GM21390 (cell line): ENCODE results near the gene KLHL26.
A peak's percentile ranks its signal among the peaks of the same experiment; 100 is the strongest.

Source experiments
- ATAC-seq: cut with Tn5 transposase; IDR thresholded peaks from one replicate; pipeline ENCODE4 v1.9.1; 2021; ENCODE audit not compliant: unreplicated experiment

Gene KLHL26

DNA sequence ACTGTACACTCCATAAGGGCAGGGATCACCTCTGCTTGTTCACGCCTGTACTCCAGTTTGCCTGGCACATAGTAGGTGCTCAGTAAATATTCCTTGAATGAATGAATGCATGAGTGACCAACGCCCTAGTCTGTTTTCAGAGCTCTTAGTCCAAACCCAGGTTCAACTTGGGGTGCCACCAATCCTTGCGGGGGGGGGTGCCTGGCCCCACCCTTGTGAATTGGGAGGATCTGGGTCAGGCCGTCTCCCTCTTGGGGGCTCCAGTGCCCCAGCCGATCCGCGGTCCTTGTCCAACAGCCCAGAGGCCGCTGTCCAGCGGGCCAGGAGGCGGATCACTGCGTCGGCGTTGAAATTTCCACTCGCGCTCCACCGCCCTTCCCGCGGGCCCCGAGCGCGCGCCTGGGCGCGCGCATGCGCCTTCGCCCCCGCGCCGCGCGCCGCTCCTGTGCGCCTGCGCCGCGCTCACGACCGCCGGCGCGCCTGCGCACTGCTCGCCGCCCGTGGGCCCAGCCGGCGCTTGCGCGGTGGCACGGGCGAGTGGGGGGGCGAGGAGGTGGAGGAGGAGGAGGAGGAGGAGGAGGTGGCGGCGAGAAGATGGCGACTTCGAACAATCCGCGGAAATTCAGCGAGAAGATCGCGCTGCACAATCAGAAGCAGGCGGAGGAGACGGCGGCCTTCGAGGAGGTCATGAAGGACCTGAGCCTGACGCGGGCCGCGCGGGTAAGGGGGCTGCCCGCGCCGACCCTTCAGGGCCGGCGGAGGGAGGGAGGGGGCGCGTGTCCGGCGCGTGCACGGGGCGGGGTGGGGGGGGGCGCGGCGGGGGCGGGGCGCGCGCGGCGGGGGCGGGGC lies 46.5 kb downstream of the KLHL26 start, which contains the start of gene CRTC1:
Gene CRTC1, plus strand, starts transcription at position 572 of the 849 bp plus-strand sequence. Its CDS starts 23 bp downstream, at position 595.
- peak; percentile 56 for ATAC-seq

- ATAC-seq, result peak; percentile 6
Measured at GRCh38 chr19:18683958-18684641, 47.3 kb downstream of the KLHL26 start.

- no peak for ATAC-seq
Measured at GRCh38 chr19:18684642-18684993, 47.8 kb downstream of the KLHL26 start.

GRCh38 chr19:18685597-18686190 lies 48.9 kb downstream of the KLHL26 start:
- no peak for ATAC-seq

DNA sequence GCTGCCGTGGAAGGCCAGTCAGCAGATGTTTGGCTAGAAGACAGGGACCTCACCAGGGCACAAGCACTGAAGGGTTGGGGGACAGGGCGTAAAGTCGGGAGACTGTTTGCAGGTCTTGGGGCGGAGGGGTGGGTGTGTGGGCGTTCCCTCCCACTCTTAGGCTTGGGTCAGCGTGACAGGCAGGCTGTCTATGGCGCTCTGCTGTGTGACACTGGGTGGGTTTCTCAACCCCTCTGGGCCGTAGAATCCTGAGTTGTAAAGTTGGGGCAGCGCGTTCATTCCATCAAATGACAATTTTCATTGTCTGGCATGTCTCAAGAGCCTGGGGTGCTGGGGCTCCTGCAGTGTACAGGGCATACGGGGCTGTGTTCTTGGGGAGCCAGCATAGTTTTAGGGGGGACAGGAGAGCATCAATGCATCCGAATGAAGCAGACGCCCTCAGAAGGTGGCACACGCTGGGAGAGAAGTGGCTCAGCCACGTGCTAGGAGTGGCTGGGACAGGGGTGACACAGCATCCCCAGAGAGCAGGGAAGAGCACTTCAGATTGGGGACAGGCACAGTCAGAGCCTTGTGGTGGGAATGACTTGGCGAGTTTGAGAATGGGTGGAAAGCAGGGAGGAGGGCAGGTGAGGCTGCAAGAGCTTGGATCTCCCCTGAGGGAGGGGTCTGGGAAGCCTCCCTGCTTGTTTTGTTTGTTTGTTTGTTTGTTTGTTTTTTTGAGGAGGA lies 51.1 kb downstream of the KLHL26 start:
- ATAC-seq, result no peak

DNA sequence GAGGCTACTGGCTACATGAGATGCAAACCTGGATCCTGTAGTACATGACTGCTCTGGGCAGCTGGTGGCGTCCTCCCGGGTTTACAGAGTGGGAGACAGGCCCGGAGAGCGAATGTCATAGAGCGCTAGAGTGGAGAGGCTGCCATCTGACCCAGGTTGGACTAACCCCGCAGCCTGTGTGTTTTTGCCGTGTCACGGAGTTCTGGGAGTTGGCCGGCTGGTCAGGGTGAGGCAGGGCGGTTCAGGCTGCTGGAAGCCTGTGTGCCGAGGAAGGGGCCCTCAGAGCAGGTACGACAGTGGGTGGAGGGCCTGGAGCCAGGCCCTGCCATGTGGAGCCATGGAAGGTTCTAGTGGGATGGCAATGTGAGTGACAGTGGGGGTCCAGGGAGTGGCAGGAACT lies 59.2 kb downstream of the KLHL26 start:
- ATAC-seq, result no peak

DNA sequence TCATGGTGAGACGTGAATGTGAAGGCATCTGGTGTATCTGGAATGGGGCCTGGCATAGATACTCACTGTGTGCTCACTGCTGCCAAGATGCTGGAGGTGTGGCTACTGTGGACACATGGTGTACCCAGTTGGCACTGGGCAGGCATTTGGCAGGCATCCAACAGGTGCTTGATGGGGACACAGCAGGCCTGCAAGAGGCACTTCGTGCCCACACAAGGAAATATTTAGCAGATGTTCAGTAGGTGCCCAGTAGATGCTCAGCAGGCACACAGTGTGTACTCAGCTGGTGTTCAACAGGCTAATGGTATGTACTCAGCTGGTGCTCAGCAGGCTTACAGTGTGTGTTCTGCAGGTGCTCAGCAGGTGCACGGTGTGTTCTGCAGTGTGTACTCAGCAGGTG lies 60.9 kb downstream of the KLHL26 start:
- no peak for ATAC-seq

- ATAC-seq, result no peak
Measured at GRCh38 chr19:18698321-18699167, 61.7 kb downstream of the KLHL26 start.

GRCh38 chr19:18699403-18700054 lies 62.7 kb downstream of the KLHL26 start:
- ATAC-seq, result no peak

DNA sequence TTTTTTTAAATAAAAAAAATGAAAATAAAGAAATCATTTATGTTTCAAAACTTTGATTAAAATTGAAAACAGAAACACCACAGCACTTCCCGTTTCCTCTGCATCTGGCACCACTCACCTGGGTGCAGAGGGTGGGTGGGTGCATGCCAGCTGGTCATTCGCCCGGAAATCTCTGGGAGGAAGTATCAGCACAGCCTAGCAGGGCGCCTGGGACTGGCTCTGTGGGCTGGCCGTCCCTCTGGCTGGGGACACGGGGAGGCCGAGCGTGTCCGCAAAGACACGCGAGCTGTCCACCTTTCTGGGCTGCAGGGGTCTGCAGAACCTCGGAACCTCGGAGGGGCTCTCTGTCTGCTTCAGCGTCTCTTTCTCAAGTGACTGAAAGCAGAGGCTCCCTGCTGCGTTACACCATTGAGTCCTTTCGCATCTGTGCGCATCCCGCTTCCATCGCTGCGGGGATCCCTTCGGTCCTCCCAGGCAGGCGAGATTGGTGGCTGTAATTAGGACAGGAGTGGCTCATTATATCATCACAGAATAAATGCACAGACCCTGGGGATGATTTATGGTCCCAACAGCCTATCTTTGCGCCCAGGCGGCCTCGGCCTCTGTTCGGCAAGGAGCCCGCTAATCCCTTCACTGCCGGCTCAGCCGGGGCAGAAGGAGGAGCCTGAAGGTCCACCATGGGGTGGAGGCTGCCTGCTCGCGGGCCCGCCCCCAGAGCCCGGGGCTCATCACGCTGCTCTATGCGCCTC lies 63.8 kb downstream of the KLHL26 start:
- peak; percentile 75 for ATAC-seq

GRCh38 chr19:18701250-18701608 lies 64.4 kb downstream of the KLHL26 start:
- peak; percentile 29 for ATAC-seq

DNA sequence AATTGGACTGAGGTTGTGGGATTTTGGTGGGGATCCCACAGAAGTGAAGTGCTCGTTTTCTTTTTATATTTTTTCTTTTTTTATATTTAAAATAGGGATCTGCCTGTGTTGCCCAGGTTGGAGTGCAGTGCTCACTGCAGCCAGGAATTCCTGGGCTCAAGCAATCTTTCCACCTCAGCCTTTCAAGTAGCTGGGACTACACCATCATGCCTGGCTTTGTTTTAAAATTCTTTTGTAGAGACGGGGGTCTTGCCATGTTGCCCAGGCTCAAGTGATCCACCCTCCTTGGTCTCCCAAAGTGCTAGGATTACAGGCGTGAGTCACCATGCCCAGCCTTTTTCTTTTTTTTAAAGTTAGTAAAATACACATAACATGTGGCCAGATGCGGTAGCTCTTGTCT lies 67.2 kb downstream of the KLHL26 start:
- no peak for ATAC-seq

- no peak for ATAC-seq
Measured at GRCh38 chr19:18704971-18705370, 68.1 kb downstream of the KLHL26 start.

DNA sequence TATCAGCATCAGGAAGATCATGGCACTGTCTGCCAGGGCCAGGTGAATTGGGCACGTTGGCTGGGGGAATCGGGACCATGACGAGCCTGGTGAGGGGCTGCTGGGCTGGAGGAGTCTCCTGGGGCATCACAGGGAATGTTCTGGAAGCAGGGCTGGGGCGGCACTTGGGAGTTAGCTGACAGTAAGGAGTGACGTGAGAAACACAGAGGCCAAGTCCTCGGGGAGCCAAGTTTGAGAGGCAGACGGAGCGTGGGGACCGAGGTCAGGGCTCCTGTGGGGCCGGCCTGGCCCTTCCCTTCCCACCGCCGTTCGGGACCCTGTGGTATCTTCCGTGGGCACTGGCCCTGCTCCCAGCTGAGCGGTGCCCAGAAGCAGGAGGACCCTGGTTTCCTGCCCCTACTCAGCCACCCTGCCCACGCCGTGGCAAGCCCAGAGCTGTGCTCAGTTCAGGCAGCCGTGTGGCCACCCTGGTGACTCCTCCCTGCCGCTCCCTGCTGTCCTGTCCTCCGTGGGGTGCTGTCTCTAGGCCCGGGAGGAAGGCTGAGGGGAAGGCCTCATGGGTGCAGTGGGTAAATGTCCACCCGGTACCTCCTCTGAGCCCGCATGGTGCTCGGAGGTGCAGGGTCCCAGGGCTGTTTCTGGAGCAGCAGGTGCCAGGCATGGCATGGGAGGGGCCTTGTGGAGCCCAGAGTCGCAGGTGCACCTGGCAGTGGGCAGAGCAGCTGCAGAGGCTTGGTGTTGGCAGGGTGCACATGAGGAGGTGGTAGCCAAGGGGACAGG lies 71.8 kb downstream of the KLHL26 start:
- no peak for ATAC-seq

- ATAC-seq, result no peak
Measured at GRCh38 chr19:18709546-18709945, 72.7 kb downstream of the KLHL26 start.

GRCh38 chr19:18710186-18710585 lies 73.4 kb downstream of the KLHL26 start:
- ATAC-seq, result no peak

- no peak for ATAC-seq
Measured at GRCh38 chr19:18710996-18711751, 74.3 kb downstream of the KLHL26 start.

- no peak for ATAC-seq
Measured at GRCh38 chr19:18711893-18712292, 75.1 kb downstream of the KLHL26 start.
